Left ventricle myocardium inferior (tissue), 1 donor: Measurements from ENCODE around the gene PAPSS1. TPM values are rescaled to one million over a fixed set of nuclear protein-coding genes. Genes with fewer than 3 reads are reported as not detected.

ENCODE experiments used
- DNase-seq: peaks from one replicate; pipeline ENCODE4 v3.0.0-alpha.2; 2020
- H3K27ac ChIP-seq: fragments of 200-600 bp; replicated peaks from 2 replicates; pipeline ENCODE4 v1.8.0; 2021
- H3K27me3 ChIP-seq: fragments of 200-600 bp; 2 replicates; pipeline ENCODE4 v1.8.0; 2021; ENCODE audit warnings: low read depth
- H3K36me3 ChIP-seq: fragments of 200-600 bp; 2 replicates; pipeline ENCODE4 v1.8.0; 2021
- H3K4me1 ChIP-seq: fragments of 200-600 bp; 2 replicates; pipeline ENCODE4 v1.8.0; 2021
- H3K4me3 ChIP-seq: fragments of 200-600 bp; 2 replicates; pipeline ENCODE4 v1.8.0; 2021; ENCODE audit warnings: mild to moderate bottlenecking, moderate library complexity
- H3K9me3 ChIP-seq: fragments of 200-600 bp; replicated peaks from 2 replicates; pipeline ENCODE4 v1.8.0; 2021
- intact Hi-C: fragments of 100-400 bp; cut with micrococcal nuclease; formaldehyde crosslinking; loops from one replicate; pipeline ENCODE4 v1.11.0; 2022
- total RNA-seq: library from RNA; stranded (reverse); fragmentation: NEBNext Ultra II Directional; extraction: Animal tissue kit (Norgen Biotek cat#: 25700); gene quantifications from one replicate; pipeline ENCODE4 v1.2.1, GENCODE V29; 2021
- TF ChIP-seq, protein P1 (sequence below): fragments of 200-600 bp; IDR thresholded peaks from 2 replicates; pipeline ENCODE4 v1.8.0; 2021; ENCODE audit warnings: antibody characterized with exemption, mild to moderate bottlenecking, borderline replicate concordance
- donor health status: DM: no; HTN: yes; CAD: no; lungs with severe emphysema.

PAPSS1 gene
- total RNA-seq, 1 donor from 2014 or later = 10.0 TPM

DNA sequence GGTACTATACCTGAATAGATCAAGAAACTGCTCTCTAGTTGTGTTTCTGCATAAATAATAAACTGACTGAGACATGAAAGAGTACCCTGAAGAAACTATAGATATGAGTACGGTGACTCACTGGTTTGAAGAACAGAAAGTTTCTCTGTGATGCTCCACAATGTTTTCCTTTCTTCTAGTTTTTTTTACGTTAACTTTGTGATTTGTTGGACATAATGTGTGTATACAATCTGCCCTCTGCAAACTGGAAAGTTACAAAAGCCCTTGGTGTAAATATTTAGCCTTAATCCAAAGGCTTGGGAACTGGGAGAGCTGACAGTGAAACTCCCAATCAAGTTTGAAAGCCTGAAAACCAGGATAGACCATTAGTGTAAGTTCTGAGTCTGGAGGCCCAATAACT is 31.6 kb upstream of the PAPSS1 start:
- Histone ChIP-seq H3K27ac (no peak overlapping the region), H3K4me1 (no peaks in the 10 kb centered on the region), H3K36me3 (no peaks in the 10 kb centered on the region), H3K27me3 (peaks cover 31% of the 10 kb centered on the region), H3K4me3 (no peak overlapping the region), H3K9me3 (no peaks in the 10 kb centered on the region)
- TF ChIP-seq, protein P1, sequence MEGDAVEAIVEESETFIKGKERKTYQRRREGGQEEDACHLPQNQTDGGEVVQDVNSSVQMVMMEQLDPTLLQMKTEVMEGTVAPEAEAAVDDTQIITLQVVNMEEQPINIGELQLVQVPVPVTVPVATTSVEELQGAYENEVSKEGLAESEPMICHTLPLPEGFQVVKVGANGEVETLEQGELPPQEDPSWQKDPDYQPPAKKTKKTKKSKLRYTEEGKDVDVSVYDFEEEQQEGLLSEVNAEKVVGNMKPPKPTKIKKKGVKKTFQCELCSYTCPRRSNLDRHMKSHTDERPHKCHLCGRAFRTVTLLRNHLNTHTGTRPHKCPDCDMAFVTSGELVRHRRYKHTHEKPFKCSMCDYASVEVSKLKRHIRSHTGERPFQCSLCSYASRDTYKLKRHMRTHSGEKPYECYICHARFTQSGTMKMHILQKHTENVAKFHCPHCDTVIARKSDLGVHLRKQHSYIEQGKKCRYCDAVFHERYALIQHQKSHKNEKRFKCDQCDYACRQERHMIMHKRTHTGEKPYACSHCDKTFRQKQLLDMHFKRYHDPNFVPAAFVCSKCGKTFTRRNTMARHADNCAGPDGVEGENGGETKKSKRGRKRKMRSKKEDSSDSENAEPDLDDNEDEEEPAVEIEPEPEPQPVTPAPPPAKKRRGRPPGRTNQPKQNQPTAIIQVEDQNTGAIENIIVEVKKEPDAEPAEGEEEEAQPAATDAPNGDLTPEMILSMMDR = no peak
- intact Hi-C loops = no loop called here
- no peak for DNase-seq

DNA sequence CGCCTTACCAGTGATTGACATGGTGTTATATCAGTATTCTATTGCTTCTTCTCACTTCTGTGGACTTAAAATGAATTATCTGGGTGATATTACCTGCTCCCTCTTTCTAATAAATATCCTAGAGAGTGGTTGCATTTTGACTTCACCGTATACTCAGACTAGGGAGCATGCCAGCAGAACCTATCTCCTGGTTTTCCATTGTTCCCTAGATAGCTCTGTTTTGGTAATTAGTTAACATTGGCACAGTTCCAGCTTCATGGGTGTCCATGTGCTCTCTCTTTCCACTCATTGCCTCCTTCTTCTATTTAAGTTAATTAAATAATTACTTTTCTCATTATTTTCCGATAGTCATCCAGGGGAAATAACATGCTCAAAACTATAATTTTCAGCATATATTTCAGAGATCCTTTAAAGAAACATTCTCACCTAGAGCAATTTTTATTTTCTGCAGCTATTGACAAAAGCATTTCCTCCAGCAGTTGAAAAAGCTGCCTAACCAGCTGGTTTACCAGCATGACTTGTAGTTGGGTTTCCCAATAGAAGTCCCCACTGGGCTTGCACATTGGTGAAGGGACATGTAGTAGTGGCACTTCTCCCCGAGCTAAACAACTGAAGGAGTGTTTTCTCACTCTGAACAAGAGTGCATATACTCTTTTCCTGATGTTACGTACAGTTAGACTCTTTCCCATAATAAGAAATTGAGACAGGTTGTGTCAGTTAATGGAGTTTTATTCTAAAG is 27.9 kb upstream of the PAPSS1 start:
- TF ChIP-seq, protein P1 = no peak
- H3K27me3 ChIP-seq = peaks cover 31% of the 10 kb centered on the region
- H3K27ac ChIP-seq = no peak overlapping the region
- intact Hi-C loops = no loop called here
- no peaks in the 10 kb centered on the region for H3K36me3 ChIP-seq
- H3K4me3 ChIP-seq = no peak overlapping the region
- H3K9me3 ChIP-seq = peaks cover 5% of the 10 kb centered on the region
- no peak for DNase-seq
- no peaks in the 10 kb centered on the region for H3K4me1 ChIP-seq

DNA sequence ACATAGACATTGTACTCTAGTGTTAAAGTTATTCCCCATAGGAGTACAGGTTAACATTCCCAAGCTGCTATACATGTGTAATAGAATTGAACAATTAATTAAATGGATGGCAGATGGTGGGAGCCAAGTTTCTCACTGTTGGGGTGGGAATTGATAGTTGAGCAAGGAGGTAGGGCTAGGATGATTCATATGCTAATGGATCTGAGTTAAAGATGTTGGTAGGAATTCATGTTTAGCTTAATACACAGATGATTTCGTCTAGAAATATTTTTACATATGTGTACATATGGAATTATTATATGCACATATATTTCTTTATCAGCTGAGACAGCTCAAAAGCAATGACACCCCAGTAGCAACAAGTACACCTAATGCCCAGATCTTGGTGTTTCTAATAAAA is 26.1 kb upstream of the PAPSS1 start:
- peaks cover 31% of the 10 kb centered on the region for H3K27me3 ChIP-seq
- intact Hi-C loops = no loop called here
- no peak overlapping the region for H3K4me3 ChIP-seq
- H3K9me3 ChIP-seq = peaks cover 5% of the 10 kb centered on the region
- no peak overlapping the region for H3K27ac ChIP-seq
- DNase-seq = no peak
- H3K4me1 ChIP-seq = peaks cover 4% of the 10 kb centered on the region
- TF ChIP-seq, protein P1 = no peak
- no peaks in the 10 kb centered on the region for H3K36me3 ChIP-seq

DNA sequence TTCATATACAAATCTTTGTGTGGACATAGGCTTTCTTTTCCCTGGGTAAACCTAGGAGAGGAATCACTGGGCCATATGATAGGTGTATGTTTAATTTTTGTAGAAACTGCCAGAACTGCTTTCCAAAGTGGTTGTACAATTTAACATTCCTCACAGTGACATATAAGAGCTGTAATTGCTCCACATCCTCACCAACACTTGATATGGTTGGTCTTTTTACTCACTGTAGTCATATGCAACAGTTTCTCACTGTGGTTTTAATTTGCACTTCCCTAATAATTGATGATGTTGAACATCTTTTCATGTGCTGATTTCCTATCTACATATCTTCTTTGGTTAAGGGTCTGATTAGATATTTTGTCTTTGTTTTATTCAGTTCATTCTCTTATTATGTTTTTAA is 24.5 kb upstream of the PAPSS1 start:
- intact Hi-C loops = no loop called here

DNA sequence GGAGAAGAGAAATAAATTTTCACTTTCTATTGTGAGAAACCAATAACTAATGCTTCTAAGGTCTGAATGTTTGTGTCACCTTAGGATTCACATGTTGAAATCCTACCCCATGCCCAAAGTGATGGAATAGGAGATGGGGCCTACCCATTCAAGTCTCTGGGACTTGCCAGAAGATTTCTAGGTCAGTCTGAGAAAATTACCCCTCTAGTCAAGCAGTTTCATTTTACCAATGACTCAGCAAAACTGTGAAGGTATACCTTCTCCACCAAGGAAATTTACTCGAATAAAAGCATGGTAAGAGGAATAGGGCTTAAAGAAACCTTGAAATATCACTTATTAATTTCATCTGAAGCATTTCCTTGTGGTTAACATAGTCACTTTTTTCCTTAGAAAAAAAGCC is 23.5 kb upstream of the PAPSS1 start:
- Histone ChIP-seq H3K4me3 (no peak overlapping the region), H3K27ac (no peak overlapping the region), H3K36me3 (no peaks in the 10 kb centered on the region), H3K27me3 (peaks cover 13% of the 10 kb centered on the region), H3K4me1 (peaks cover 12% of the 10 kb centered on the region), H3K9me3 (peaks cover 5% of the 10 kb centered on the region)
- TF ChIP-seq, protein P1 = no peak
- intact Hi-C loops = no loop called here
- DNase-seq = no peak

More for the DNA sequence above, 24.5 kb upstream of the PAPSS1 start:
- H3K27ac ChIP-seq = no peak overlapping the region
- TF ChIP-seq, protein P1 = no peak
- peaks cover 23% of the 10 kb centered on the region for H3K27me3 ChIP-seq
- no peaks in the 10 kb centered on the region for H3K36me3 ChIP-seq
- no peak for DNase-seq
- peaks cover 12% of the 10 kb centered on the region for H3K4me1 ChIP-seq
- H3K4me3 ChIP-seq = no peak overlapping the region
- peaks cover 5% of the 10 kb centered on the region for H3K9me3 ChIP-seq
